ENCODE data around the gene SLC5A1. TPM values are rescaled to one million over a fixed set of nuclear protein-coding genes. Genes with fewer than 3 reads are reported as not detected.

The SLC5A1 gene
- total and polyA plus RNA-seq, 9 of the 15 experiments (the other 6 are each of a cell fraction or from before 2014, with no cell fraction given) = not detected

GRCh38 chr22:32050678-32051515 is 7.8 kb downstream of the SLC5A1 start (continued):
- TF ChIP-seq, protein P1, sequence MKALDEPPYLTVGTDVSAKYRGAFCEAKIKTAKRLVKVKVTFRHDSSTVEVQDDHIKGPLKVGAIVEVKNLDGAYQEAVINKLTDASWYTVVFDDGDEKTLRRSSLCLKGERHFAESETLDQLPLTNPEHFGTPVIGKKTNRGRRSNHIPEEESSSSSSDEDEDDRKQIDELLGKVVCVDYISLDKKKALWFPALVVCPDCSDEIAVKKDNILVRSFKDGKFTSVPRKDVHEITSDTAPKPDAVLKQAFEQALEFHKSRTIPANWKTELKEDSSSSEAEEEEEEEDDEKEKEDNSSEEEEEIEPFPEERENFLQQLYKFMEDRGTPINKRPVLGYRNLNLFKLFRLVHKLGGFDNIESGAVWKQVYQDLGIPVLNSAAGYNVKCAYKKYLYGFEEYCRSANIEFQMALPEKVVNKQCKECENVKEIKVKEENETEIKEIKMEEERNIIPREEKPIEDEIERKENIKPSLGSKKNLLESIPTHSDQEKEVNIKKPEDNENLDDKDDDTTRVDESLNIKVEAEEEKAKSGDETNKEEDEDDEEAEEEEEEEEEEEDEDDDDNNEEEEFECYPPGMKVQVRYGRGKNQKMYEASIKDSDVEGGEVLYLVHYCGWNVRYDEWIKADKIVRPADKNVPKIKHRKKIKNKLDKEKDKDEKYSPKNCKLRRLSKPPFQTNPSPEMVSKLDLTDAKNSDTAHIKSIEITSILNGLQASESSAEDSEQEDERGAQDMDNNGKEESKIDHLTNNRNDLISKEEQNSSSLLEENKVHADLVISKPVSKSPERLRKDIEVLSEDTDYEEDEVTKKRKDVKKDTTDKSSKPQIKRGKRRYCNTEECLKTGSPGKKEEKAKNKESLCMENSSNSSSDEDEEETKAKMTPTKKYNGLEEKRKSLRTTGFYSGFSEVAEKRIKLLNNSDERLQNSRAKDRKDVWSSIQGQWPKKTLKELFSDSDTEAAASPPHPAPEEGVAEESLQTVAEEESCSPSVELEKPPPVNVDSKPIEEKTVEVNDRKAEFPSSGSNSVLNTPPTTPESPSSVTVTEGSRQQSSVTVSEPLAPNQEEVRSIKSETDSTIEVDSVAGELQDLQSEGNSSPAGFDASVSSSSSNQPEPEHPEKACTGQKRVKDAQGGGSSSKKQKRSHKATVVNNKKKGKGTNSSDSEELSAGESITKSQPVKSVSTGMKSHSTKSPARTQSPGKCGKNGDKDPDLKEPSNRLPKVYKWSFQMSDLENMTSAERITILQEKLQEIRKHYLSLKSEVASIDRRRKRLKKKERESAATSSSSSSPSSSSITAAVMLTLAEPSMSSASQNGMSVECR (CRISPR knock-in tag; IDR thresholded peaks at IDR 0.05) = no peak
- TF ChIP-seq RBM25 (IDR thresholded peaks at IDR 0.05; ENCODE audit: low read depth, low read length, severe bottlenecking) = no peak
- TF ChIP-seq HDAC8 (tag; IDR thresholded peaks at IDR 0.05) = no peak
- no peak for TF ChIP-seq RBM14 (IDR thresholded peaks at IDR 0.05; ENCODE audit: borderline replicate concordance, insufficient read depth, low read depth, low read length)
- no peak for TF ChIP-seq CBX5 (IDR thresholded peaks at IDR 0.05; ENCODE audit: borderline replicate concordance, low read depth)
- no peak for TF ChIP-seq ZNF395 (CRISPR knock-in tag; IDR thresholded peaks at IDR 0.05)
- TF ChIP-seq ZNF408 (CRISPR knock-in tag; IDR thresholded peaks at IDR 0.05; ENCODE audit: low read depth) = no peak
- TF ChIP-seq NR2F6 (CRISPR knock-in tag; IDR thresholded peaks at IDR 0.05) = no peak
- TF ChIP-seq KDM4B (IDR thresholded peaks at IDR 0.05; ENCODE audit: borderline replicate concordance in 2 of 2, low read depth in 1 of 2) = no peak
- no peak for TF ChIP-seq NUFIP1 (IDR thresholded peaks at IDR 0.05; ENCODE audit: partially characterized antibody)
- TF ChIP-seq KDM2B (CRISPR knock-in tag; IDR thresholded peaks at IDR 0.05) = no peak
- peak; percentile 78 for TF ChIP-seq CEBPG (CRISPR knock-in tag; IDR thresholded peaks at IDR 0.05)
- peak; percentile 56 to 90 for TF ChIP-seq CEBPG (tag; conservative IDR thresholded peaks at IDR 0.05 in 1 of 2, IDR thresholded peaks at IDR 0.05 in 1 of 2)
- TF ChIP-seq CBX2 (IDR thresholded peaks at IDR 0.05; ENCODE audit: insufficient read depth, low read length, poor library complexity, severe bottlenecking) = no peak
- TF ChIP-seq, protein P2, sequence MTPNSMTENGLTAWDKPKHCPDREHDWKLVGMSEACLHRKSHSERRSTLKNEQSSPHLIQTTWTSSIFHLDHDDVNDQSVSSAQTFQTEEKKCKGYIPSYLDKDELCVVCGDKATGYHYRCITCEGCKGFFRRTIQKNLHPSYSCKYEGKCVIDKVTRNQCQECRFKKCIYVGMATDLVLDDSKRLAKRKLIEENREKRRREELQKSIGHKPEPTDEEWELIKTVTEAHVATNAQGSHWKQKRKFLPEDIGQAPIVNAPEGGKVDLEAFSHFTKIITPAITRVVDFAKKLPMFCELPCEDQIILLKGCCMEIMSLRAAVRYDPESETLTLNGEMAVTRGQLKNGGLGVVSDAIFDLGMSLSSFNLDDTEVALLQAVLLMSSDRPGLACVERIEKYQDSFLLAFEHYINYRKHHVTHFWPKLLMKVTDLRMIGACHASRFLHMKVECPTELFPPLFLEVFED (CRISPR knock-in tag; conservative IDR thresholded peaks at IDR 0.05) = no peak
- no peak for TF ChIP-seq SRSF3 (IDR thresholded peaks at IDR 0.05; ENCODE audit: insufficient read depth, low read length)
- no peak for TF ChIP-seq LCOR (CRISPR knock-in tag; IDR thresholded peaks at IDR 0.05)
- no peak for TF ChIP-seq BCL6 (CRISPR knock-in tag; IDR thresholded peaks at IDR 0.05)
- TF ChIP-seq ZNF217 (CRISPR knock-in tag; IDR thresholded peaks at IDR 0.05) = no peak
- peak; percentile 66 for TF ChIP-seq MAFG (tag; conservative IDR thresholded peaks at IDR 0.05)
- no peak for TF ChIP-seq NFIC (IDR thresholded peaks at IDR 0.05)

All from K562 (cell line).